Measurements from ENCODE around the gene PNKD. TPM values are rescaled to one million over a fixed set of nuclear protein-coding genes. Genes with fewer than 3 reads are reported as not detected.

The PNKD gene
- 21.6 and 28.4 TPM in 2 replicates for total RNA-seq (2014; rRNA removed; shearing (Covaris generic))
- polyA plus RNA-seq (2014; cell fraction: nucleus; rRNA removed) = 46.5 and 57.3 TPM in 2 replicates

GRCh38 chr2:218269900-218270720 is at the start of gene PNKD, which contains the start of gene AAMP:
Gene PNKD (plus strand): TSS chr2:218270519. CDS start chr2:218270536, 17 bp downstream.
Gene AAMP (minus strand): TSS chr2:218270137. CDS start chr2:218270086, 51 bp downstream.
- peak; percentile 100 for DNase-seq (ENCODE audit: extremely low read depth, low read depth)

- DNase-seq (ENCODE audit: extremely low read depth, low read depth) = no peak
Observed at GRCh38 chr2:218221000-218221399, 49.3 kb upstream of the PNKD start.

- DNase-seq (ENCODE audit: extremely low read depth, low read depth) = no peak
Observed at GRCh38 chr2:218223046-218223445, 47.3 kb upstream of the PNKD start.

GRCh38 chr2:218224186-218224585 is 46.1 kb upstream of the PNKD start:
- no peak for DNase-seq (ENCODE audit: extremely low read depth, low read depth)

- DNase-seq (ENCODE audit: extremely low read depth, low read depth) = no peak
Observed at GRCh38 chr2:218226903-218227302, 43.4 kb upstream of the PNKD start.

GRCh38 chr2:218228366-218229090 is 41.8 kb upstream of the PNKD start:
- no peak for DNase-seq (ENCODE audit: extremely low read depth, low read depth)

GRCh38 chr2:218229239-218229638 is 41.1 kb upstream of the PNKD start:
- DNase-seq (ENCODE audit: extremely low read depth, low read depth) = no peak

GRCh38 chr2:218229851-218230250 is 40.5 kb upstream of the PNKD start:
- no peak for DNase-seq (ENCODE audit: extremely low read depth, low read depth)

GRCh38 chr2:218230882-218231281 is 39.4 kb upstream of the PNKD start:
- DNase-seq (ENCODE audit: extremely low read depth, low read depth) = no peak

- no peak for DNase-seq (ENCODE audit: extremely low read depth, low read depth)
Observed at GRCh38 chr2:218233543-218233942, 36.8 kb upstream of the PNKD start.

GRCh38 chr2:218234521-218234920 is 35.8 kb upstream of the PNKD start:
- no peak for DNase-seq (ENCODE audit: extremely low read depth, low read depth)

- no peak for DNase-seq (ENCODE audit: extremely low read depth, low read depth)
Observed at GRCh38 chr2:218235017-218235416, 35.3 kb upstream of the PNKD start.

GRCh38 chr2:218236829-218237228 is 33.5 kb upstream of the PNKD start:
- no peak for DNase-seq (ENCODE audit: extremely low read depth, low read depth)

GRCh38 chr2:218238887-218239286 is 31.4 kb upstream of the PNKD start:
- DNase-seq (ENCODE audit: extremely low read depth, low read depth) = no peak

- no peak for DNase-seq (ENCODE audit: extremely low read depth, low read depth)
Observed at GRCh38 chr2:218244204-218244603, 26.1 kb upstream of the PNKD start.

- no peak for DNase-seq (ENCODE audit: extremely low read depth, low read depth)
Observed at GRCh38 chr2:218244665-218245064, 25.7 kb upstream of the PNKD start.

- no peak for DNase-seq (ENCODE audit: extremely low read depth, low read depth)
Observed at GRCh38 chr2:218245214-218245613, 25.1 kb upstream of the PNKD start.

- no peak for DNase-seq (ENCODE audit: extremely low read depth, low read depth)
Observed at GRCh38 chr2:218249691-218250090, 20.6 kb upstream of the PNKD start.

GRCh38 chr2:218252509-218253231 is 17.6 kb upstream of the PNKD start:
- DNase-seq (ENCODE audit: extremely low read depth, low read depth) = no peak

GRCh38 chr2:218253232-218253625 is 17.1 kb upstream of the PNKD start:
- no peak for DNase-seq (ENCODE audit: extremely low read depth, low read depth)

- no peak for DNase-seq (ENCODE audit: extremely low read depth, low read depth)
Observed at GRCh38 chr2:218255446-218255845, 14.9 kb upstream of the PNKD start.
